CD14-positive monocyte (primary cell): Measurements from ENCODE around the gene RAPGEF5. TPM values are rescaled to one million over a fixed set of nuclear protein-coding genes. Genes with fewer than 3 reads are reported as not detected.

Experiments used
- DNase-seq, 3 donors: peaks; one replicate each; pipeline ENCODE4 v3.0.0-alpha.2; 2011 to 2022
- H2AFZ ChIP-seq: 2 replicates; pipeline ENCODE4 v1.6.0; 2012; ENCODE audit warnings: mild to moderate bottlenecking, low read depth, low read length, inconsistent platforms; ENCODE audit not compliant: insufficient read depth, poor library complexity, severe bottlenecking
- H3K27ac ChIP-seq, 2 donors: 1 replicate in 1 of 2; 2 replicates in 1 of 2; pipeline ENCODE4 v1.5.1; 2012 to 2013; ENCODE audit warnings: low read length in 2 of 2, control low read depth in 1 of 2, inconsistent platforms in 1 of 2, low read depth in 1 of 2, mild to moderate bottlenecking in 1 of 2
- H3K27me3 ChIP-seq, 2 donors: one replicate each; pipeline versions ENCODE4 v1.6.0 to v1.6.1; 2011 to 2013; ENCODE audit warnings: low read length in 2 of 2; ENCODE audit not compliant: control insufficient read depth in 2 of 2, insufficient read depth in 2 of 2
- H3K36me3 ChIP-seq, 2 donors: replicated peaks in 1 of 2; 1 replicate in 1 of 2; 2 replicates in 1 of 2; pipeline versions ENCODE4 v1.5.1 to v1.6.1; 2012 to 2013; ENCODE audit warnings: low read length in 2 of 2, control low read depth in 1 of 2, inconsistent platforms in 1 of 2, mild to moderate bottlenecking in 1 of 2; ENCODE audit not compliant: insufficient read depth in 2 of 2, control insufficient read depth in 1 of 2
- H3K4me1 ChIP-seq, 2 donors: 1 replicate in 1 of 2; 2 replicates in 1 of 2; pipeline versions ENCODE4 v1.5.1 to v1.6.1; 2012 to 2013; ENCODE audit warnings: low read length in 2 of 2, control low read depth in 1 of 2, inconsistent platforms in 1 of 2, mild to moderate bottlenecking in 1 of 2, moderate library complexity in 1 of 2; ENCODE audit not compliant: insufficient read depth in 2 of 2, control insufficient read depth in 1 of 2
- H3K4me2 ChIP-seq: replicated peaks from 2 replicates; pipeline ENCODE3; 2012; ENCODE audit warnings: low read length, moderate library complexity, mild to moderate bottlenecking; ENCODE audit not compliant: poor library complexity, severe bottlenecking; ENCODE audit errors: extremely low read depth
- H3K4me3 ChIP-seq, 3 experiments: fragments of 200-600 bp in 1 of 3; sonication (generic) in 1 of 3; replicated peaks in 1 of 3; 1 replicate in 2 of 3; 2 replicates in 1 of 3; pipeline ENCODE4 v1.5.1; 2011 to 2013; ENCODE audit warnings: low read length in 3 of 3, mild to moderate bottlenecking in 3 of 3, control low read depth in 2 of 3, low read depth in 2 of 3, inconsistent platforms in 1 of 3, moderate library complexity in 1 of 3
- H3K79me2 ChIP-seq: 2 replicates; pipeline ENCODE4 v1.6.0; 2012; ENCODE audit warnings: mild to moderate bottlenecking, control low read depth, inconsistent platforms, low read length, moderate library complexity; ENCODE audit not compliant: insufficient read depth
- H3K9ac ChIP-seq: 2 replicates; pipeline ENCODE4 v1.6.0; 2017; ENCODE audit warnings: low read length, mild to moderate bottlenecking; ENCODE audit not compliant: insufficient read depth, poor library complexity, severe bottlenecking
- H3K9me3 ChIP-seq, 2 donors: replicated peaks in 1 of 2; 1 replicate in 1 of 2; 2 replicates in 1 of 2; pipeline versions ENCODE4 v1.5.1 to v1.6.1; 2012 to 2013; ENCODE audit warnings: low read length in 2 of 2, control low read depth in 1 of 2; ENCODE audit not compliant: control insufficient read depth in 1 of 2, insufficient read depth in 1 of 2
- H4K20me1 ChIP-seq: 2 replicates; pipeline ENCODE4 v1.6.0; 2012; ENCODE audit warnings: mild to moderate bottlenecking, low read length, control low read depth, moderate library complexity; ENCODE audit not compliant: insufficient read depth
- H3K27ac Mint-ChIP-seq, 7 donors: one replicate each; pipeline ENCODE4 v1.8.0; 2020; ENCODE audit warnings: mild to moderate bottlenecking in 7 of 7, mixed read lengths in 7 of 7, moderate library complexity in 6 of 7, inconsistent platforms in 2 of 7
- H3K27me3 Mint-ChIP-seq, 3 donors: one replicate each; pipeline ENCODE4 v1.8.0; 2021 to 2022; ENCODE audit warnings: low read depth in 3 of 3, mild to moderate bottlenecking in 3 of 3, mixed read lengths in 3 of 3, moderate library complexity in 3 of 3, inconsistent platforms in 1 of 3
- H3K36me3 Mint-ChIP-seq, 2 donors: one replicate each; pipeline ENCODE4 v1.8.0; 2020; ENCODE audit warnings: mixed read lengths in 2 of 2, inconsistent platforms in 1 of 2, mild to moderate bottlenecking in 1 of 2
- H3K4me1 Mint-ChIP-seq: one replicate; pipeline ENCODE4 v1.8.0; 2020; ENCODE audit warnings: mild to moderate bottlenecking, mixed read lengths
- H3K4me3 Mint-ChIP-seq, 2 donors: one replicate each; pipeline ENCODE4 v1.8.0; 2020; ENCODE audit warnings: mild to moderate bottlenecking in 2 of 2, mixed read lengths in 2 of 2, moderate library complexity in 1 of 2
- H3K9me3 Mint-ChIP-seq, 7 donors: one replicate each; pipeline ENCODE4 v1.8.0; 2020 to 2022; ENCODE audit warnings: mixed read lengths in 7 of 7, mild to moderate bottlenecking in 6 of 7, moderate library complexity in 6 of 7, inconsistent platforms in 2 of 7
- WGBS: methylation state at CpG from one replicate; pipeline ENCODE4 v1.1.5; 2013; ENCODE audit warnings: missing lambda C conversion rate; ENCODE audit not compliant: insufficient coverage; 5-methylcytosine and 5-hydroxymethylcytosine counted together
- intact Hi-C, 2 donors: fragments of 100-400 bp; cut with micrococcal nuclease; formaldehyde crosslinking; loops; one replicate each; pipeline versions ENCODE4 v1.15.0 to v1.15.1; 2023
- polyA plus RNA-seq, 3 donors: library from polyadenylated mRNA; depleted of rRNA in 1 of 3; unstranded in 2 of 3; stranded (reverse) in 1 of 3; fragments of 300-500 nt in 2 of 3; fragments of >200 nt in 1 of 3; fragmentation: Illumina TruSeq in 2 of 3; gene quantifications; 1 replicate in 2 of 3; 2 replicates in 1 of 3; pipeline ENCODE4 v1.2.3, GENCODE V29; 2012 to 2021
- TF ChIP-seq, protein P1 (sequence below): fragments of 200-600 bp; IDR thresholded peaks from one replicate; pipeline ENCODE4 v1.8.0; 2022; ENCODE audit warnings: antibody characterized with exemption, mild to moderate bottlenecking

RAPGEF5 gene
- polyA plus RNA-seq, 3 donors, result not detected

GRCh38 chr7:22361320-22361719 lies 4.4 kb upstream of the RAPGEF5 start:
- no peaks in the 10 kb centered on the region for H3K36me3 ChIP-seq
- Mint-ChIP-seq H3K36me3 (no peaks in the 10 kb centered on the region), H3K4me1 (no peaks in the 10 kb centered on the region), H3K27ac (peak overlapping the region in 1 of 7 donors; percentile 51), H3K27me3 (peaks cover 13 to 16% (median 15%) of the 10 kb centered on the region in 3 donors), H3K4me3 (no peak overlapping the region), H3K9me3 (peaks cover 0 to 5% (median 0%) of the 10 kb centered on the region in 7 donors)
- H3K27me3 ChIP-seq, result peaks cover 10 to 12% of the 10 kb centered on the region in 2 donors
- no peak overlapping the region for H3K9ac ChIP-seq
- no peaks in the 10 kb centered on the region for H3K9me3 ChIP-seq
- no peak overlapping the region for H2AFZ ChIP-seq
- intact Hi-C loops, result no loop called here
- WGBS, result 96% methylated on average over 4 of the region's 6 CpGs
- no peaks in the 10 kb centered on the region for H4K20me1 ChIP-seq
- no peak for DNase-seq
- H3K4me3 ChIP-seq, result no peak overlapping the region
- no peak overlapping the region for H3K4me2 ChIP-seq
- H3K4me1 ChIP-seq, result no peaks in the 10 kb centered on the region
- H3K27ac ChIP-seq, result no peak overlapping the region
- TF ChIP-seq, protein P1, sequence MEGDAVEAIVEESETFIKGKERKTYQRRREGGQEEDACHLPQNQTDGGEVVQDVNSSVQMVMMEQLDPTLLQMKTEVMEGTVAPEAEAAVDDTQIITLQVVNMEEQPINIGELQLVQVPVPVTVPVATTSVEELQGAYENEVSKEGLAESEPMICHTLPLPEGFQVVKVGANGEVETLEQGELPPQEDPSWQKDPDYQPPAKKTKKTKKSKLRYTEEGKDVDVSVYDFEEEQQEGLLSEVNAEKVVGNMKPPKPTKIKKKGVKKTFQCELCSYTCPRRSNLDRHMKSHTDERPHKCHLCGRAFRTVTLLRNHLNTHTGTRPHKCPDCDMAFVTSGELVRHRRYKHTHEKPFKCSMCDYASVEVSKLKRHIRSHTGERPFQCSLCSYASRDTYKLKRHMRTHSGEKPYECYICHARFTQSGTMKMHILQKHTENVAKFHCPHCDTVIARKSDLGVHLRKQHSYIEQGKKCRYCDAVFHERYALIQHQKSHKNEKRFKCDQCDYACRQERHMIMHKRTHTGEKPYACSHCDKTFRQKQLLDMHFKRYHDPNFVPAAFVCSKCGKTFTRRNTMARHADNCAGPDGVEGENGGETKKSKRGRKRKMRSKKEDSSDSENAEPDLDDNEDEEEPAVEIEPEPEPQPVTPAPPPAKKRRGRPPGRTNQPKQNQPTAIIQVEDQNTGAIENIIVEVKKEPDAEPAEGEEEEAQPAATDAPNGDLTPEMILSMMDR, result no peak
- H3K79me2 ChIP-seq, result no peaks in the 10 kb centered on the region

DNA sequence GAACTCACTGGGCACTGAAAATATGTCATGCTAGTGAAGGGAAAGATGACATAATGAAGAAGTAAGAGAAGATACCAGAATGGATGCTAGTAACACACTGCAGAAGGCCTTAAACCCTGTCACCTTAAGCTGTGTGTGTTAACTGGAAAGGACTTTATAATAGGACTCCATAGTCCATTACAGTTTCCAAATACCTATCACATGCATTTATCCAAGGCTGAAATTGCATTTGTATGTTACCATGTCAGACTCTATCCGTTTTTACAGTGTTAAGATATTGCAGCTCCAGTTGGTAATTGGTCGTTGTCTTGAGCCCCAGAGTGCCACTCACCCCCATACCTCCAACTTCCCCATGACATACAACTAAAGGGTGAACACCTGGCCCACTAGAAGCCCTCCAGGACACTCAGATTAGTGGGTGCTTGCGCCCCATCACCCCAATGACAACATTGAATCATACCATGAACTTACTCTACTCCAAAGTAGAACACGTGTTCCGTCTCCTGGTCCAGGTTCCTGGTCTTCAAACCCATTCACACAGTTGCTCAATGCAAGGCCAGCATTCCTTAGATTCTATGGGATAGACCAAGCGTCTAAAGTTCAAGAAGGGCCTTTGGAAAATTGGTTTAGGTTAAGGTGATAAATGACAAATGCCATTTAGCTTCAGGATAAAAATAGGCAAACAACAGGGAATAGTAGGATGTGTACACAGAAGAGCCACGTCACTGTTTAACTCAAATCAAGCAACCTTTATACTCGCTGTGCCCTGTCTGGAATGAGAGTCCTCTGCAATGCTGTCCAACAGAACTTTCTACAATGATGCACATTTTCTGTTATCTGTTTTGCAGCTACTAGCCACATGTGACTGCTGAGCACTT lies 2.1 kb upstream of the RAPGEF5 start:
- TF ChIP-seq, protein P1, result no peak
- no peak overlapping the region for H2AFZ ChIP-seq
- H3K36me3 ChIP-seq, result no peaks in the 10 kb centered on the region
- H3K4me3 ChIP-seq, result no peak overlapping the region
- 100% methylated on average over 2 of the region's 8 CpGs for WGBS
- intact Hi-C loops, result no loop called here
- peaks cover 0 to 5% of the 10 kb centered on the region in 2 donors for H3K9me3 ChIP-seq
- peaks cover 26 to 28% of the 10 kb centered on the region in 2 donors for H3K27me3 ChIP-seq
- Mint-ChIP-seq H3K9me3 (peaks cover 0 to 10% (median 4%) of the 10 kb centered on the region in 7 donors), H3K27me3 (peaks cover 22 to 26% (median 25%) of the 10 kb centered on the region in 3 donors), H3K36me3 (no peaks in the 10 kb centered on the region), H3K4me1 (no peaks in the 10 kb centered on the region), H3K27ac (no peak overlapping the region), H3K4me3 (peak overlapping the region in 1 of 2 donors; percentile 1)
- H3K4me2 ChIP-seq, result no peak overlapping the region
- H3K4me1 ChIP-seq, result no peaks in the 10 kb centered on the region
- no peak overlapping the region for H3K9ac ChIP-seq
- no peaks in the 10 kb centered on the region for H4K20me1 ChIP-seq
- no peak overlapping the region for H3K27ac ChIP-seq
- no peaks in the 10 kb centered on the region for H3K79me2 ChIP-seq
- no peak for DNase-seq
